Neuronal stem cell (in vitro differentiated cells): ENCODE results near the gene PLPP7.
A peak's percentile ranks its signal among the peaks of the same experiment; 100 is the strongest.
"Not testable (repeated sequence)": the region's sequence is repeated elsewhere in the genome, so short reads cannot be mapped to it uniquely, and the experiment has no call there.

Experiments used
- DNase-seq: peaks from one replicate; pipeline ENCODE4 v3.0.0-alpha.2; 2013; ENCODE audit warnings: low spot score
- H2AFZ ChIP-seq: one replicate; pipeline ENCODE4 v1.6.1; 2013; ENCODE audit warnings: mild to moderate bottlenecking, low read length, inconsistent platforms
- H2AK5ac ChIP-seq: 2 replicates; pipeline ENCODE4 v1.6.1; 2013; ENCODE audit warnings: low read depth, mild to moderate bottlenecking, inconsistent platforms, low read length, moderate library complexity, mixed read lengths
- H2BK120ac ChIP-seq: 2 replicates; pipeline ENCODE4 v1.6.1; 2013; ENCODE audit warnings: low read depth, mild to moderate bottlenecking, inconsistent platforms, low read length, moderate library complexity, mixed read lengths
- H2BK12ac ChIP-seq: one replicate; pipeline ENCODE4 v1.6.1; 2013; ENCODE audit warnings: low read length, inconsistent platforms
- H2BK15ac ChIP-seq: 2 replicates; pipeline ENCODE4 v1.6.1; 2013; ENCODE audit warnings: mild to moderate bottlenecking, low read length, inconsistent platforms, mixed read lengths
- H2BK5ac ChIP-seq: one replicate; pipeline ENCODE4 v1.6.1; 2013; ENCODE audit warnings: inconsistent platforms, mild to moderate bottlenecking, low read length, moderate library complexity
- H3K14ac ChIP-seq: one replicate; pipeline ENCODE4 v1.6.1; 2013; ENCODE audit warnings: low read length, inconsistent platforms
- H3K18ac ChIP-seq: 2 replicates; pipeline ENCODE4 v1.6.1; 2013; ENCODE audit warnings: low read length, inconsistent platforms
- H3K23ac ChIP-seq: 2 replicates; pipeline ENCODE4 v1.6.1; 2013; ENCODE audit warnings: low read depth, mild to moderate bottlenecking, mixed read lengths, low read length, inconsistent platforms; ENCODE audit not compliant: poor library complexity
- H3K27ac ChIP-seq: replicated peaks from 3 replicates; pipeline ENCODE4 v1.5.1; 2013; ENCODE audit warnings: low read length, inconsistent platforms
- H3K27me3 ChIP-seq, 3 experiments: 2 replicates each; pipeline ENCODE4 v1.6.1; 2013; ENCODE audit warnings: low read length in 3 of 3, mild to moderate bottlenecking in 2 of 3, inconsistent platforms in 1 of 3, low read depth in 1 of 3, mixed read lengths in 1 of 3, moderate library complexity in 1 of 3; ENCODE audit not compliant: control insufficient read depth in 3 of 3, insufficient read depth in 3 of 3
- H3K36me3 ChIP-seq, 2 donors: replicated peaks in 1 of 2; 2 replicates each; pipeline ENCODE4 v1.6.1; 2013; ENCODE audit warnings: low read length in 2 of 2; ENCODE audit not compliant: control insufficient read depth in 2 of 2, insufficient read depth in 2 of 2
- H3K4ac ChIP-seq: 2 replicates; pipeline ENCODE4 v1.6.1; 2013; ENCODE audit warnings: inconsistent platforms, mild to moderate bottlenecking, low read length, moderate library complexity
- H3K4me1 ChIP-seq, 2 donors: 1 replicate in 1 of 2; 2 replicates in 1 of 2; pipeline ENCODE4 v1.6.1; 2013; ENCODE audit warnings: low read length in 2 of 2, low read depth in 1 of 2; ENCODE audit not compliant: control insufficient read depth in 2 of 2, insufficient read depth in 1 of 2
- H3K4me2 ChIP-seq: one replicate; pipeline ENCODE4 v1.6.1; 2013; ENCODE audit warnings: mild to moderate bottlenecking, low read length, inconsistent platforms; ENCODE audit not compliant: insufficient read depth, poor library complexity, severe bottlenecking
- H3K4me3 ChIP-seq, 2 donors: 2 replicates each; pipeline ENCODE4 v1.5.1; 2013; ENCODE audit warnings: low read length in 2 of 2, mild to moderate bottlenecking in 2 of 2, inconsistent platforms in 1 of 2, moderate library complexity in 1 of 2
- H3K79me1 ChIP-seq: one replicate; pipeline ENCODE4 v1.6.1; 2013; ENCODE audit warnings: low read depth, mild to moderate bottlenecking, inconsistent platforms, low read length, moderate library complexity
- H3K9ac ChIP-seq: one replicate; pipeline ENCODE4 v1.6.1; 2013; ENCODE audit warnings: mild to moderate bottlenecking, low read depth, low read length, inconsistent platforms; ENCODE audit not compliant: poor library complexity
- H3K9me3 ChIP-seq, 2 donors: replicated peaks in 1 of 2; 2 replicates each; pipeline versions ENCODE3 to v1.6.1; 2013; ENCODE audit warnings: low read length in 2 of 2, mild to moderate bottlenecking in 2 of 2, inconsistent platforms in 1 of 2, low read depth in 1 of 2, mixed read lengths in 1 of 2, moderate library complexity in 1 of 2; ENCODE audit not compliant: control insufficient read depth in 2 of 2, insufficient read depth in 1 of 2
- H4K8ac ChIP-seq: one replicate; pipeline ENCODE4 v1.6.1; 2013; ENCODE audit warnings: low read depth, mild to moderate bottlenecking, inconsistent platforms, low read length, moderate library complexity
- H4K91ac ChIP-seq: one replicate; pipeline ENCODE4 v1.6.1; 2013; ENCODE audit warnings: low read length, low read depth, mild to moderate bottlenecking, inconsistent platforms; ENCODE audit not compliant: poor library complexity
- WGBS, 2 donors: extraction: QIAGEN DNeasy Blood & Tissue Kit; methylation state at CpG; one replicate each; pipeline ENCODE4 v1.1.7; 2013; ENCODE audit warnings: missing lambda C conversion rate in 2 of 2, mixed read lengths in 1 of 2; ENCODE audit not compliant: insufficient read length in 2 of 2, insufficient replicate concordance in 1 of 2; ENCODE audit errors: extremely low coverage in 2 of 2; 5-methylcytosine and 5-hydroxymethylcytosine counted together

Gene PLPP7

GRCh38 chr9:131344931-131345535 lies 55.5 kb downstream of the PLPP7 start:
- DNase-seq, H3K4me2 ChIP-seq, H3K4me1 ChIP-seq, H3K36me3 ChIP-seq, H2BK12ac ChIP-seq, H4K8ac ChIP-seq, H2BK5ac ChIP-seq, H3K79me1 ChIP-seq, H4K91ac ChIP-seq, H3K4me3 ChIP-seq, H2AFZ ChIP-seq, H3K27me3 ChIP-seq, H3K4ac ChIP-seq, H3K14ac ChIP-seq, H2AK5ac ChIP-seq, H3K23ac ChIP-seq, H2BK120ac ChIP-seq, H3K9me3 ChIP-seq, H2BK15ac ChIP-seq, H3K9ac ChIP-seq, H3K18ac ChIP-seq, H3K27ac ChIP-seq: not testable (repeated sequence)
- WGBS, 2 donors, result no CpG with 5 or more reads among the region's 11 CpGs

- Histone ChIP-seq H3K4me2 (no peak overlapping the region), H3K4ac (no peak overlapping the region)
- no CpG with 5 or more reads among the region's 6 CpGs for WGBS, 2 donors
Observed at GRCh38 chr9:131346559-131346958, 57.0 kb downstream of the PLPP7 start.

GRCh38 chr9:131347376-131348020 lies 58.0 kb downstream of the PLPP7 start:
- WGBS, 2 donors, result no CpG with 5 or more reads among the region's 19 CpGs
- Histone ChIP-seq H3K4me2 (no peak overlapping the region), H3K4me1 (peaks cover 3 to 8% of the 10 kb centered on the region in 2 donors)

More at GRCh38 chr9:131346559-131346958, 57.0 kb downstream of the PLPP7 start:
- peaks cover 3 to 8% of the 10 kb centered on the region in 2 donors for H3K4me1 ChIP-seq
- no peak overlapping the region for H3K18ac ChIP-seq
- no peak overlapping the region for H3K27ac ChIP-seq
- no peak overlapping the region for H4K8ac ChIP-seq
- no peak overlapping the region for H2BK15ac ChIP-seq
- H2AK5ac ChIP-seq, result no peak overlapping the region
- no peak overlapping the region for H3K23ac ChIP-seq
- H2BK5ac ChIP-seq, result no peak overlapping the region
- no peak overlapping the region for H4K91ac ChIP-seq
- no peak overlapping the region for H2BK120ac ChIP-seq
- no peak overlapping the region for H3K4me3 ChIP-seq
- no peak overlapping the region for H2BK12ac ChIP-seq
- no peaks in the 10 kb centered on the region for H3K9me3 ChIP-seq
- no peak overlapping the region for H3K9ac ChIP-seq
- H2AFZ ChIP-seq, result no peak overlapping the region
- H3K79me1 ChIP-seq, result no peaks in the 10 kb centered on the region
- H3K36me3 ChIP-seq, result no peaks in the 10 kb centered on the region
- no peak overlapping the region for H3K14ac ChIP-seq
- no peak for DNase-seq
- H3K27me3 ChIP-seq, result no peaks in the 10 kb centered on the region

GRCh38 chr9:131348631-131349521 lies 59.4 kb downstream of the PLPP7 start:
- no peak overlapping the region for H4K8ac ChIP-seq
- H3K4me1 ChIP-seq, result peaks cover 3 to 8% of the 10 kb centered on the region in 2 donors
- no peak overlapping the region for H3K4ac ChIP-seq
- H3K27me3 ChIP-seq, result no peaks in the 10 kb centered on the region
- H3K27ac ChIP-seq, result no peak overlapping the region
- no peak overlapping the region for H2BK120ac ChIP-seq
- peak overlapping the region; percentile 97 for H2AFZ ChIP-seq
- H2BK5ac ChIP-seq, result no peak overlapping the region
- H3K4me2 ChIP-seq, result no peak overlapping the region
- H4K91ac ChIP-seq, result no peak overlapping the region
- no peaks in the 10 kb centered on the region for H3K9me3 ChIP-seq
- no peak overlapping the region for H3K18ac ChIP-seq
- no peak for DNase-seq
- no peak overlapping the region for H3K14ac ChIP-seq
- no peak overlapping the region for H3K9ac ChIP-seq
- H3K4me3 ChIP-seq, result no peak overlapping the region
- H2BK12ac ChIP-seq, result no peak overlapping the region
- H2BK15ac ChIP-seq, result peak overlapping the region; percentile 82
- no peaks in the 10 kb centered on the region for H3K36me3 ChIP-seq
- no peak overlapping the region for H3K23ac ChIP-seq
- H3K79me1 ChIP-seq, result no peaks in the 10 kb centered on the region
- peak overlapping the region; percentile 91 for H2AK5ac ChIP-seq
- whole genome bisulfite sequencing, 2 donors, result no CpG with 5 or more reads among the region's 10 CpGs

More at GRCh38 chr9:131347376-131348020, 58.0 kb downstream of the PLPP7 start:
- H3K18ac ChIP-seq, result peak overlapping the region; percentile 4
- H3K27ac ChIP-seq, result no peak overlapping the region
- peak overlapping the region; percentile 32 for H3K9ac ChIP-seq
- no peak overlapping the region for H3K23ac ChIP-seq
- no peak overlapping the region for H2BK120ac ChIP-seq
- no peak overlapping the region for H2BK5ac ChIP-seq
- H3K4me3 ChIP-seq, result no peak overlapping the region
- peak overlapping the region; percentile 32 for H2BK15ac ChIP-seq
- no peak overlapping the region for H4K8ac ChIP-seq
- no peaks in the 10 kb centered on the region for H3K27me3 ChIP-seq
- DNase-seq, result no peak
- peak overlapping the region; percentile 30 for H2AK5ac ChIP-seq
- H3K36me3 ChIP-seq, result no peaks in the 10 kb centered on the region
- H4K91ac ChIP-seq, result no peak overlapping the region
- no peak overlapping the region for H3K14ac ChIP-seq
- H3K4ac ChIP-seq, result no peak overlapping the region
- no peak overlapping the region for H2AFZ ChIP-seq
- H3K9me3 ChIP-seq, result no peaks in the 10 kb centered on the region
- H3K79me1 ChIP-seq, result no peaks in the 10 kb centered on the region
- H2BK12ac ChIP-seq, result peak overlapping the region; percentile 75
